ENCODE measurements around the gene PLPP1.

- TF ChIP-seq FOXK2 (IDR thresholded peaks at IDR 0.05) = no peak
- TF ChIP-seq ELF4 (IDR thresholded peaks at IDR 0.05) = no peak
- TF ChIP-seq PKNOX1 (IDR thresholded peaks at IDR 0.05) = no peak
- TF ChIP-seq SUZ12 (IDR thresholded peaks at IDR 0.05) = no peak
- TF ChIP-seq FOXM1 (IDR thresholded peaks at IDR 0.05; ENCODE audit: borderline replicate concordance) = no peak
- TF ChIP-seq FOXA1 (IDR thresholded peaks at IDR 0.05) = no peak
- TF ChIP-seq SP1 (IDR thresholded peaks at IDR 0.05) = no peak
- TF ChIP-seq TARDBP (IDR thresholded peaks at IDR 0.05) = no peak
- TF ChIP-seq LEF1 (IDR thresholded peaks at IDR 0.05; ENCODE audit: borderline replicate concordance) = no peak
- no peak for TF ChIP-seq NFRKB (IDR thresholded peaks at IDR 0.05)
- TF ChIP-seq ARNT (IDR thresholded peaks at IDR 0.05) = no peak
- TF ChIP-seq BHLHE40 (IDR thresholded peaks at IDR 0.05; ENCODE audit: borderline replicate concordance) = no peak
Measured at GRCh38 chr5:55518831-55519390, 15.9 kb downstream of the PLPP1 start.
